NCI-H146 (cell line): ENCODE measurements around the gene CIBAR2.

Experiments used
- DNase-seq: peaks from one replicate; lab custom pipeline; 2025; lab: John Stamatoyannopoulos, UW

CIBAR2 gene

GRCh38 chr16:85103114-85104079 lies 8.9 kb downstream of the CIBAR2 start:
- DNase-seq, result no peak

- no peak for DNase-seq
These were observed 10.2 kb downstream of the CIBAR2 start for GRCh38 chr16:85101956-85102630.

- no peak for DNase-seq
These were observed 12.0 kb downstream of the CIBAR2 start for GRCh38 chr16:85100265-85100664.

GRCh38 chr16:85098565-85098964 lies 13.7 kb downstream of the CIBAR2 start:
- DNase-seq, result no peak

- no peak for DNase-seq
These were observed 15.4 kb downstream of the CIBAR2 start for GRCh38 chr16:85096921-85097320.

GRCh38 chr16:85094812-85095211 lies 17.5 kb downstream of the CIBAR2 start:
- DNase-seq, result no peak

GRCh38 chr16:85094176-85094805 lies 18.0 kb downstream of the CIBAR2 start:
- no peak for DNase-seq

- no peak for DNase-seq
These were observed 18.6 kb downstream of the CIBAR2 start for GRCh38 chr16:85093705-85094104.

- no peak for DNase-seq
These were observed 19.4 kb downstream of the CIBAR2 start for GRCh38 chr16:85092851-85093250.

GRCh38 chr16:85092309-85092708 lies 20.0 kb downstream of the CIBAR2 start:
- DNase-seq, result no peak

- DNase-seq, result no peak
These were observed 20.8 kb downstream of the CIBAR2 start for GRCh38 chr16:85091522-85091910.

GRCh38 chr16:85090873-85091521 lies 21.3 kb downstream of the CIBAR2 start:
- no peak for DNase-seq

- no peak for DNase-seq
These were observed 22.1 kb downstream of the CIBAR2 start for GRCh38 chr16:85090181-85090580.

- no peak for DNase-seq
These were observed 22.7 kb downstream of the CIBAR2 start for GRCh38 chr16:85089525-85089924.

- DNase-seq, result no peak
These were observed 23.6 kb downstream of the CIBAR2 start for GRCh38 chr16:85088570-85089199.

GRCh38 chr16:85087899-85088569 lies 24.2 kb downstream of the CIBAR2 start:
- DNase-seq, result no peak

GRCh38 chr16:85086347-85087291 lies 25.7 kb downstream of the CIBAR2 start:
- peak; percentile 26 for DNase-seq

- DNase-seq, result no peak
These were observed 26.6 kb downstream of the CIBAR2 start for GRCh38 chr16:85085721-85086120.

GRCh38 chr16:85084841-85085510 lies 27.3 kb downstream of the CIBAR2 start:
- DNase-seq, result no peak
